Liver (tissue), 9 donors: ENCODE data around the gene SMARCC2. TPM values are rescaled to one million over a fixed set of nuclear protein-coding genes. Genes with fewer than 3 reads are reported as not detected.

Experiments
- DNase-seq: peaks from one replicate; pipeline ENCODE4 v3.0.0-alpha.2; 2017; ENCODE audit warnings: low spot score
- H3K27ac ChIP-seq, 2 donors: one replicate each; pipeline ENCODE4 v1.7.0; 2013; ENCODE audit warnings: inconsistent platforms in 2 of 2, low read length in 2 of 2, control low read depth in 1 of 2, low read depth in 1 of 2, mild to moderate bottlenecking in 1 of 2
- H3K27me3 ChIP-seq, 4 donors: one replicate each; pipeline versions ENCODE4 v1.6.1 to v1.7.0; 2013; ENCODE audit warnings: low read length in 3 of 4, inconsistent platforms in 1 of 4, mild to moderate bottlenecking in 1 of 4, moderate library complexity in 1 of 4; ENCODE audit not compliant: control insufficient read depth in 4 of 4, insufficient read depth in 4 of 4
- H3K36me3 ChIP-seq, 4 donors: one replicate each; pipeline versions ENCODE4 v1.6.1 to v1.7.0; 2013; ENCODE audit warnings: low read length in 3 of 4, mild to moderate bottlenecking in 3 of 4, low read depth in 1 of 4, moderate library complexity in 1 of 4; ENCODE audit not compliant: control insufficient read depth in 4 of 4, insufficient read depth in 3 of 4
- H3K4me1 ChIP-seq, 4 donors: one replicate each; pipeline versions ENCODE4 v1.6.1 to v1.7.0; 2013; ENCODE audit warnings: low read length in 3 of 4, mild to moderate bottlenecking in 3 of 4, moderate library complexity in 1 of 4; ENCODE audit not compliant: control insufficient read depth in 4 of 4, insufficient read depth in 4 of 4
- H3K4me3 ChIP-seq, 3 donors: one replicate each; pipeline versions ENCODE4 v1.6.1 to v1.7.0; 2013; ENCODE audit warnings: low read length in 3 of 3, control low read depth in 1 of 3, low read depth in 1 of 3, mild to moderate bottlenecking in 1 of 3
- H3K9ac ChIP-seq, 2 donors: one replicate each; pipeline ENCODE4 v1.7.0; 2013; ENCODE audit warnings: low read length in 2 of 2, mild to moderate bottlenecking in 2 of 2, moderate library complexity in 2 of 2, control low read depth in 1 of 2, low read depth in 1 of 2
- H3K9me3 ChIP-seq, 4 donors: one replicate each; pipeline versions ENCODE4 v1.6.1 to v1.7.0; 2013; ENCODE audit warnings: low read length in 3 of 4; ENCODE audit not compliant: control insufficient read depth in 4 of 4
- ATF3 ChIP-seq: IDR thresholded peaks from 2 replicates; pipeline ENCODE4 v1.6.1; 2016; ENCODE audit warnings: antibody characterized with exemption
- EGR1 ChIP-seq, 2 donors: IDR thresholded peaks; 2 replicates each; pipeline ENCODE4 v1.6.1; 2016 to 2018; ENCODE audit warnings: antibody characterized with exemption in 2 of 2, low read depth in 2 of 2
- FOXA1 ChIP-seq: IDR thresholded peaks from 2 replicates; pipeline ENCODE4 v1.6.1; 2016; ENCODE audit warnings: antibody characterized with exemption
- FOXA2 ChIP-seq: IDR thresholded peaks from 2 replicates; pipeline ENCODE4 v1.6.1; 2016; ENCODE audit warnings: antibody characterized with exemption
- GABPA ChIP-seq, 2 donors: IDR thresholded peaks in 1 of 2; conservative IDR thresholded peaks in 1 of 2; 2 replicates each; pipeline ENCODE4 v1.6.1; 2016; ENCODE audit warnings: antibody characterized with exemption in 2 of 2, mild to moderate bottlenecking in 1 of 2, moderate library complexity in 1 of 2
- HNF4A ChIP-seq, 2 donors: conservative IDR thresholded peaks; 2 replicates each; pipeline ENCODE4 v1.6.1; 2016; ENCODE audit warnings: antibody characterized with exemption in 2 of 2, mild to moderate bottlenecking in 2 of 2
- HNF4G ChIP-seq: IDR thresholded peaks from 2 replicates; pipeline ENCODE4 v1.6.1; 2016; ENCODE audit warnings: antibody characterized with exemption
- JUND ChIP-seq, 2 donors: IDR thresholded peaks; 2 replicates each; pipeline ENCODE4 v1.6.1; 2016; ENCODE audit warnings: antibody characterized with exemption in 2 of 2
- MAX ChIP-seq: IDR thresholded peaks from 2 replicates; pipeline ENCODE4 v1.6.1; 2016; ENCODE audit warnings: antibody characterized with exemption
- NR2F2 ChIP-seq: IDR thresholded peaks from 2 replicates; pipeline ENCODE4 v1.6.1; 2016; ENCODE audit warnings: antibody characterized with exemption
- RAD21 ChIP-seq, 2 donors: IDR thresholded peaks; 2 replicates each; pipeline ENCODE4 v1.6.1; 2016; ENCODE audit warnings: antibody characterized with exemption in 2 of 2, mild to moderate bottlenecking in 2 of 2
- REST ChIP-seq: IDR thresholded peaks from 2 replicates; pipeline ENCODE4 v1.6.1; 2016; ENCODE audit warnings: antibody characterized with exemption, mild to moderate bottlenecking
- RXRA ChIP-seq, 2 donors: IDR thresholded peaks; 2 replicates each; pipeline ENCODE4 v1.6.1; 2017 to 2018; ENCODE audit warnings: antibody characterized with exemption in 2 of 2, mild to moderate bottlenecking in 1 of 2
- SP1 ChIP-seq: IDR thresholded peaks from 2 replicates; pipeline ENCODE4 v1.6.1; 2018; ENCODE audit warnings: antibody characterized with exemption, mild to moderate bottlenecking
- TAF1 ChIP-seq: conservative IDR thresholded peaks from 2 replicates; pipeline ENCODE4 v1.6.1; 2016; ENCODE audit warnings: antibody characterized with exemption, mild to moderate bottlenecking
- YY1 ChIP-seq: IDR thresholded peaks from 2 replicates; pipeline ENCODE4 v1.6.1; 2016; ENCODE audit warnings: antibody characterized with exemption, mild to moderate bottlenecking
- WGBS: extraction: QIAGEN DNeasy Blood & Tissue Kit; methylation state at CpG from one replicate; pipeline ENCODE4 v1.1.7; 2013; 5-methylcytosine and 5-hydroxymethylcytosine counted together
- polyA plus RNA-seq, 2 donors: library from polyadenylated mRNA; stranded (reverse) in 1 of 2; unstranded in 1 of 2; fragments of 200-250 nt in 1 of 2; fragments of >200 nt in 1 of 2; fragmentation: Nextera tagmentation in 1 of 2; extraction: Ambion mirVana in 1 of 2; gene quantifications; one replicate each; pipeline versions ENCODE4 v1.2.1 to v1.2.3, GENCODE V29; 2013 to 2015
- total RNA-seq, 2 donors: library from RNA; depleted of rRNA; stranded (reverse); fragments of >200 nt; gene quantifications; one replicate each; pipeline ENCODE4 v1.2.3, GENCODE V29; 2014
- TF ChIP-seq, protein P1 (sequence below): fragments of 150-350 bp; IDR thresholded peaks from 2 replicates; pipeline ENCODE4 v1.5.1; 2017; ENCODE audit warnings: improper control_type of control experiment, low read depth, low read length; ENCODE audit not compliant: missing input control
- donor health status: healthy.
- donor health status: healthy.
- donor health status: healthy.
- donor health status: healthy.
- donor health status: healthy.

The SMARCC2 gene
- total and polyA plus RNA-seq, 4 donors = 12.8 to 24.8 (median 22.5) TPM

DNA sequence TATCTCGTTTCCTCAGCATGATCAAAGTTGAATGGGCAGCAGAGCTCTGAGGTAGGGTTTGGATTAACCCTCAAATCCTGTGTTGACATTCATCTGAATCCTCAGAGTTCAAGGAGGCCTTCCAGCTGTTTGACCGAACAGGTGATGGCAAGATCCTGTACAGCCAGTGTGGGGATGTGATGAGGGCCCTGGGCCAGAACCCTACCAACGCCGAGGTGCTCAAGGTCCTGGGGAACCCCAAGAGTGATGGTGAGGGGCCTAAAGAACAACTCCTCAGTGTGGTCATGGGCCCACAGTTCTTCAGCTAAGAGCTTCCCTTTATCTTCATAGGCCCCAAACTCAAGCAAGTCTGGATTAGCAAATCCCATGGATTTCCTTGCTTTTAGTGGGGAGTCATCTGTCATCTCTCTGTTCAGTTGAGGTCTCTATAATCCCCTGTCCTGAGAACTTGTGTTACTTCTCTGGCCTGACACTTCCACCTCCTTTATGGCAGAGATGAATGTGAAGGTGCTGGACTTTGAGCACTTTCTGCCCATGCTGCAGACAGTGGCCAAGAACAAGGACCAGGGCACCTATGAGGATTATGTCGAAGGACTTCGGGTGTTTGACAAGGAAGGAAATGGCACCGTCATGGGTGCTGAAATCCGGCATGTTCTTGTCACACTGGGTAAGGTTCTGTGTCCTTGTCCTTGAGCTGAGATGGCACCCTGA is 29.6 kb downstream of the SMARCC2 start:
- DNase-seq = no peak

DNA sequence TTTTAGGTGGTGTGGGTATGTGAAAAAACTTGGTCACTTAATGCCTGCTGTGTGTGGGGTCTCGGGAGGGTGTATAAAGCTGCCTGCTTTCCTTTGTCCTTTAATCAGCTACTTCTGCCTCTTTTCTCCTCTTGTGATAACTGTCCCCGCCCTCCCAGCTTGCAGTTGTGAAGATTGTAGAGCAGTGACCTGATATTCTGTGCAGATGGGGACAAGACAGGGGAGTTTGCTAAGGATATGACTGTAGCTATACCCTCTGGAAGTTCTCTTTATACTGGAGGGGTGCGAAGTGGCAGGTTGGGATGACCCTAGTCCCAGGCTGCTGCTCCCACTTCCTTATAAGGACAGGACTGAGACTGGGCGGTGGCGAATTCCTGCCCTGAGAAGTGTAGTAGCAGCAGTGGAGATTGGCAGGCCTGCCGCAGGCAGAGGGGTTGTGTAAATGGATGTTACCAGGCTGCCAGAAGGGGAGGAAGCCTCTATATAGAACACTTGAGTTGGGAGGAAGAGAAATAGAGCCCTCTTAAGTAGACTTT is 30.3 kb downstream of the SMARCC2 start:
- DNase-seq = peak; percentile 66
- Histone ChIP-seq H3K4me1 (peaks cover 3 to 46% (median 39%) of the 10 kb centered on the region in 4 donors), H3K9me3 (no peaks in the 10 kb centered on the region), H3K27ac (peak overlapping the region; percentile 90 to 98), H3K9ac (peak overlapping the region; percentile 90 to 100), H3K4me3 (peak overlapping the region; percentile 73 to 93 (median 92)), H3K27me3 (no peaks in the 10 kb centered on the region), H3K36me3 (peaks cover 18 to 37% (median 36%) of the 10 kb centered on the region in 4 donors)
- TF ChIP-seq RAD21 (IDR thresholded peaks at IDR 0.05) (peak in 1 of 2 donors; percentile 4), TAF1 (peak; percentile 69), EGR1 (IDR thresholded peaks at IDR 0.05; ENCODE audit: low read depth in 2 of 2) (no peak), NR2F2 (peak; percentile 43)
- 3% methylated on average over 6 of the region's 6 CpGs for WGBS

More for the DNA sequence above, 29.6 kb downstream of the SMARCC2 start:
- TF ChIP-seq YY1 (no peak), NR2F2 (no peak), SP1 (no peak), EGR1 (IDR thresholded peaks at IDR 0.05; ENCODE audit: low read depth in 2 of 2) (no peak), GABPA (IDR thresholded peaks at IDR 0.05 in 1 of 2, conservative IDR thresholded peaks at IDR 0.05 in 1 of 2) (no peak), TAF1 (no peak)
- peak overlapping the region; percentile 90 to 98 for H3K27ac ChIP-seq
- peaks cover 18 to 44% (median 40%) of the 10 kb centered on the region in 4 donors for H3K36me3 ChIP-seq
- peak overlapping the region in 1 of 2 donors; percentile 90 for H3K9ac ChIP-seq
- H3K4me1 ChIP-seq = peaks cover 3 to 46% (median 39%) of the 10 kb centered on the region in 4 donors
- H3K4me3 ChIP-seq = peak overlapping the region; percentile 73 to 93 (median 92)
- 46% methylated on average over 8 of the region's 8 CpGs for WGBS
- no peaks in the 10 kb centered on the region for H3K9me3 ChIP-seq
- H3K27me3 ChIP-seq = no peaks in the 10 kb centered on the region

GRCh38 chr12:56158029-56158925 is 31.0 kb downstream of the SMARCC2 start, which contains the start of gene MYL6:
Gene MYL6 (plus strand): TSS chr12:56158359. CDS start chr12:56158402, 43 bp downstream.
- Histone ChIP-seq H3K9ac (peak within 1 kb of the TSS; percentile 90 to 100), H3K27me3 (no peaks in the 10 kb centered on the region), H3K36me3 (peaks cover 14 to 31% (median 30%) of the 10 kb centered on the region in 4 donors), H3K27ac (peak within 1 kb of the TSS; percentile 90 to 98), H3K4me3 (peak within 1 kb of the TSS; percentile 73 to 93 (median 92)), H3K9me3 (no peaks in the 10 kb centered on the region), H3K4me1 (peaks cover 4 to 49% (median 41%) of the 10 kb centered on the region in 4 donors)
- peak; percentile 92 for DNase-seq
- under 1% methylated on average over 30 of the region's 30 CpGs for WGBS
- TF ChIP-seq EGR1 (IDR thresholded peaks at IDR 0.05; ENCODE audit: low read depth in 2 of 2) = no peak
- TF ChIP-seq REST = peak; percentile 95
- peak; percentile 95 for TF ChIP-seq YY1
- no peak for TF ChIP-seq NR2F2
- peak; percentile 86 to 93 for TF ChIP-seq JUND (IDR thresholded peaks at IDR 0.05)
- no peak for TF ChIP-seq FOXA2
- peak; percentile 92 for TF ChIP-seq TAF1
- TF ChIP-seq RXRA (IDR thresholded peaks at IDR 0.05) = no peak
- TF ChIP-seq RAD21 (IDR thresholded peaks at IDR 0.05) = peak in 1 of 2 donors; percentile 9
- peak; percentile 28 for TF ChIP-seq ATF3
- no peak for TF ChIP-seq HNF4A (conservative IDR thresholded peaks at IDR 0.05)
- TF ChIP-seq FOXA1 = no peak
- TF ChIP-seq GABPA (IDR thresholded peaks at IDR 0.05 in 1 of 2, conservative IDR thresholded peaks at IDR 0.05 in 1 of 2) = no peak
- peak; percentile 29 for TF ChIP-seq SP1
- TF ChIP-seq HNF4G = no peak
- TF ChIP-seq, protein P1, sequence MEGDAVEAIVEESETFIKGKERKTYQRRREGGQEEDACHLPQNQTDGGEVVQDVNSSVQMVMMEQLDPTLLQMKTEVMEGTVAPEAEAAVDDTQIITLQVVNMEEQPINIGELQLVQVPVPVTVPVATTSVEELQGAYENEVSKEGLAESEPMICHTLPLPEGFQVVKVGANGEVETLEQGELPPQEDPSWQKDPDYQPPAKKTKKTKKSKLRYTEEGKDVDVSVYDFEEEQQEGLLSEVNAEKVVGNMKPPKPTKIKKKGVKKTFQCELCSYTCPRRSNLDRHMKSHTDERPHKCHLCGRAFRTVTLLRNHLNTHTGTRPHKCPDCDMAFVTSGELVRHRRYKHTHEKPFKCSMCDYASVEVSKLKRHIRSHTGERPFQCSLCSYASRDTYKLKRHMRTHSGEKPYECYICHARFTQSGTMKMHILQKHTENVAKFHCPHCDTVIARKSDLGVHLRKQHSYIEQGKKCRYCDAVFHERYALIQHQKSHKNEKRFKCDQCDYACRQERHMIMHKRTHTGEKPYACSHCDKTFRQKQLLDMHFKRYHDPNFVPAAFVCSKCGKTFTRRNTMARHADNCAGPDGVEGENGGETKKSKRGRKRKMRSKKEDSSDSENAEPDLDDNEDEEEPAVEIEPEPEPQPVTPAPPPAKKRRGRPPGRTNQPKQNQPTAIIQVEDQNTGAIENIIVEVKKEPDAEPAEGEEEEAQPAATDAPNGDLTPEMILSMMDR = no peak
- no peak for TF ChIP-seq MAX
